Lower leg skin (tissue), 3 donors: Measurements from ENCODE around the gene DNMT3A.

Experiments used
- POLR2A ChIP-seq, 2 donors: fragments of 450-650 bp; IDR thresholded peaks; one replicate each; pipeline ENCODE4 v1.6.1; 2016 to 2017; ENCODE audit warnings: antibody characterized with exemption in 2 of 2, mild to moderate bottlenecking in 1 of 2, moderate library complexity in 1 of 2
- TF ChIP-seq, protein P1 (sequence below), 3 donors: fragments of 450-650 bp; IDR thresholded peaks; one replicate each; pipeline ENCODE4 v1.5.1; 2016; ENCODE audit warnings: antibody characterized with exemption in 3 of 3, mild to moderate bottlenecking in 3 of 3, moderate library complexity in 2 of 3

DNA sequence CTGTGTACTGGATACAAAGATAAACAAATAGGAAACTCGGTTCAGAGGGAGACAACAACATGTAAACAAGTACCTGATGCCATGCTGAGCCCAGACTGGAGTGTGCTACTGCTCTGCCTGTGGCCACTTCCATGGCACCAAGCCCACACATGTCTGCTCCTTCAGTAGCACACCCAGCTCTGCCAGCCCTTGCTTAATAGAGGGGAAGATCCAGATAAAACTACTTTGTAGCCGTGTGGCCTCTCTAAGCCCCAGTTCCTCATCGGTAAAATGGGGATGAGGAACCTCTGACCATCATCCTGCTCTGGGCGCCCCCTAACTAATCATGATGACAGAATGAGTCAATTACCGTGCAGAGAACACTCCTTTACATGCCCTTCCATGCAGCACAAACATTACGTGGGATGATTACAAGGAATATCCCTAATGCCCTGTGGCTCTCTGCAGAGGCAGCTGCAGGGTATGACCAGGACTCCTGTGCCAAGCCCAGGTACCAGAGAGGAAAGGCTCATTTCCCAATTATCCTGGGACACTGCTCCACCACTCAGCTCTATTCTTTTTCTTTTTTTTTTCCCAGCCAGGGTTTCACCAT lies 34.9 kb downstream of the DNMT3A start:
- TF ChIP-seq POLR2A (IDR thresholded peaks at IDR 0.05): no peak
- TF ChIP-seq, protein P1, sequence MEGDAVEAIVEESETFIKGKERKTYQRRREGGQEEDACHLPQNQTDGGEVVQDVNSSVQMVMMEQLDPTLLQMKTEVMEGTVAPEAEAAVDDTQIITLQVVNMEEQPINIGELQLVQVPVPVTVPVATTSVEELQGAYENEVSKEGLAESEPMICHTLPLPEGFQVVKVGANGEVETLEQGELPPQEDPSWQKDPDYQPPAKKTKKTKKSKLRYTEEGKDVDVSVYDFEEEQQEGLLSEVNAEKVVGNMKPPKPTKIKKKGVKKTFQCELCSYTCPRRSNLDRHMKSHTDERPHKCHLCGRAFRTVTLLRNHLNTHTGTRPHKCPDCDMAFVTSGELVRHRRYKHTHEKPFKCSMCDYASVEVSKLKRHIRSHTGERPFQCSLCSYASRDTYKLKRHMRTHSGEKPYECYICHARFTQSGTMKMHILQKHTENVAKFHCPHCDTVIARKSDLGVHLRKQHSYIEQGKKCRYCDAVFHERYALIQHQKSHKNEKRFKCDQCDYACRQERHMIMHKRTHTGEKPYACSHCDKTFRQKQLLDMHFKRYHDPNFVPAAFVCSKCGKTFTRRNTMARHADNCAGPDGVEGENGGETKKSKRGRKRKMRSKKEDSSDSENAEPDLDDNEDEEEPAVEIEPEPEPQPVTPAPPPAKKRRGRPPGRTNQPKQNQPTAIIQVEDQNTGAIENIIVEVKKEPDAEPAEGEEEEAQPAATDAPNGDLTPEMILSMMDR (IDR thresholded peaks at IDR 0.05): no peak
